ENCODE measurements around the gene ZNF700.
"Not testable (repeated sequence)": the region's sequence is repeated elsewhere in the genome, so short reads cannot be mapped to it uniquely, and the experiment has no call there.

The ZNF700 gene

GRCh38 chr19:11924886-11925650 lies at the start of gene ZNF700:
Gene ZNF700, plus strand, starts transcription at chr19:11925107. Its CDS starts 104 bp downstream, at chr19:11925211.
- peak; percentile 90 to 94 for DNase-seq

GRCh38 chr19:11879687-11880266 lies 45.1 kb upstream of the ZNF700 start:
- DNase-seq = not testable (repeated sequence)

GRCh38 chr19:11880598-11880997 lies 44.3 kb upstream of the ZNF700 start:
- DNase-seq = no peak

GRCh38 chr19:11881151-11881800 lies 43.6 kb upstream of the ZNF700 start:
- peak; percentile 47 to 67 for DNase-seq

GRCh38 chr19:11882606-11883005 lies 42.3 kb upstream of the ZNF700 start:
- DNase-seq = no peak

GRCh38 chr19:11887234-11887610 lies 37.7 kb upstream of the ZNF700 start:
- DNase-seq = no peak

DNA sequence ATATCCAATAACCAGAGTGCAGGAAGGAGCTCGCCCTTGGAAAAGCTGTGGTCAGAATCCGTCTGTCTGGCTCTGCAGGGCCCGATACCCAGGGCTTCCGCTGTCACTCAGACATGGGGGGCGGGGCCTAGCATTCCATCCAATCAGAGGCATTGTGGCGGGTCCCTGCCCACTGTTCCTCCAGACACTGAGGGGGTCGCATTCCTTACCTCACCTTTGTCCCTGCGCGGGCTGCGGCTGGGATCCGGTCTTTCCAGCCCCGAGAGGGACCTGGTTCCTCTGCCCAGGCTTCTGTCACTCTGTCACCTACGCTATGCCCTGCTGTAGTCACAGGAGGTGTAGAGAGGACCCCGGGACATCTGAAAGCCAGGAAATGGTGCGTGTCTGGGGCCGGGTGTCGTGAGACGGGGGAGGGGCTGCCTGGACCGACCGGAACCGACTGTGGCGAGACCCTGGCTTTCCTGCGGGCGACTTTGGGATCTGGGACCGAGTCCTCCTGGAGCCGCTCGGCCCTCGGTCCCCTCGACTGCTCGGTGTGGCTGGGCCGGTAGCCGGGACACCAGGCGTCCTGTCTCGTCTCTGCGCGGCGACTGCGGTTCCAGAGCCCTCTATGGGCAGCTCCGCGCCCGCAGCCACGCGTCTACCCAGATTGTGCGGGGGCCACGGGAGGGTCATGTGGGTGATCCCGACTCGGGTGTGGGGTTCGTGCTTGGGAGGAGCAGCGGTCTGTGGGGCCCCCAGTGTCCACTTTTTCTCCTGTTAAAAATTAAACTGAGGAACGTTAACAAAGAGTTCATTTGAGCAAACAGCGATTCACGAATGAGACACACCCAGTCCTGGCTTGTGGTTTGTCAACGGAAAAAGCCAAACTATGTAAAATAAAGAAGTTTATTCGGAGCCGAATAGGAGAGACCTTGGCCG lies 37.0 kb upstream of the ZNF700 start, which contains the start of gene ZNF69:
Gene ZNF69, plus strand, starts transcription at position 172 of the 921 bp plus-strand sequence. Its CDS starts 142 bp downstream, at position 314.
- peak; percentile 67 to 79 for DNase-seq

DNA sequence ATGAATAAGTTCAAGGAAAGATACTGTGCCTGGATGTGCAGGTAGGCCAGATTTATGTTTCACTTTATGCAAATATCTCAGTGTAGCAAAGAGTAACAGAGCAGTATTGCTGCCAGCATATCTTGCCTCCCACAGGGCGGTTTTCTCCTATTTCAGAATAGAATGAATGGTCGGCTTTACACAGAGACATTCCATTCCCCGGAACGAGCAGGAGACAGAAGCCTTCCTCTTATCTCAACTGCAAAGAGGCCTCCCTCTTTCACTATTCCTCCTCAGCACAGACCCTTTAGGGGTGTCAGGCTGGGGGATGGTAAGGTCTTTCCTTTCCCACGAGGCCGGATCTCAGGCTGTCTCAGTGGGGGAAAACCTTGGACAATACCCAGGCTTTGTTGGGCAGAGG lies 35.0 kb upstream of the ZNF700 start:
- not testable (repeated sequence) for DNase-seq

DNA sequence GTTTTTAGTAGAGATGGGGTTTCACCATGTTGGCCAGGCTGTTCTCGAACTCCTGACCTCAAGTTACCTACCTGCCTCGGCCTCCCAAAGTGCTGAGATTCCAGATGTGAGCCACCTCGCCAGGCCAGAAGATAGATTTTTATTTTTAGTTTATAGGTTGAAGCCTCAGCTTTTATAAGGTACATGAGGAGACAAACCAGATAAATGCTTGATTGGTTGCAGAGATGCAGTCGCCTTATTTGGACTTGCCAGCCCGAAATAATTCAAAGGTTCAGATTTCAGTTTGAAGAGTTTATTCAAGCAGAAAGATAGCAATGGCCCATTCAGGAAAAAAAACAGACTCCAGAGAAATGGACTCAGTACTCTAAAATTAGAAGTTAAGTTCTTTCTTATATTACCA lies 34.3 kb upstream of the ZNF700 start:
- DNase-seq = no peak

DNA sequence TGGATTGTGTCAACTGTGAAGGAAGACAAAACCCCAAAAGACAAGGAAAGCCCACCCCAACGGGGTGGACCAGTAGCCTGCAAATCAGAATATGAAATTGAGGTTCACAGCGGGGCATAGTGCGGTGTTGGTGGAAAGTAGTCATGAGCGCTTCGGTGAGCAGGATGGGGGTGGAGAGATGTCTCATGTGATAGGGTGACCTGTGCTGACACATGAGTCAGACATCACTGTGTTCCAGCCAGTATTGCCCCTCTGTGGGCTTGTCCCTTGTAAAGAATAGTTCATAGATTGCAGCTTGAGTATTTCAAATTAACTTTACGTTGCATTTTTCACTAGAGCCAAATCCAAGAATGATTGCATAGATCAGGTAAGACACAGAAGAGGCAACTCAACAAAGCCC lies 30.1 kb upstream of the ZNF700 start:
- DNase-seq = no peak

GRCh38 chr19:11902228-11902627 lies 22.7 kb upstream of the ZNF700 start:
- DNase-seq = no peak

GRCh38 chr19:11905928-11906327 lies 19.0 kb upstream of the ZNF700 start:
- DNase-seq = no peak

- not testable (repeated sequence) for DNase-seq
Observed at GRCh38 chr19:11911937-11912336, 13.0 kb upstream of the ZNF700 start.

GRCh38 chr19:11914417-11915051 lies 10.4 kb upstream of the ZNF700 start:
- not testable (repeated sequence) for DNase-seq

DNA sequence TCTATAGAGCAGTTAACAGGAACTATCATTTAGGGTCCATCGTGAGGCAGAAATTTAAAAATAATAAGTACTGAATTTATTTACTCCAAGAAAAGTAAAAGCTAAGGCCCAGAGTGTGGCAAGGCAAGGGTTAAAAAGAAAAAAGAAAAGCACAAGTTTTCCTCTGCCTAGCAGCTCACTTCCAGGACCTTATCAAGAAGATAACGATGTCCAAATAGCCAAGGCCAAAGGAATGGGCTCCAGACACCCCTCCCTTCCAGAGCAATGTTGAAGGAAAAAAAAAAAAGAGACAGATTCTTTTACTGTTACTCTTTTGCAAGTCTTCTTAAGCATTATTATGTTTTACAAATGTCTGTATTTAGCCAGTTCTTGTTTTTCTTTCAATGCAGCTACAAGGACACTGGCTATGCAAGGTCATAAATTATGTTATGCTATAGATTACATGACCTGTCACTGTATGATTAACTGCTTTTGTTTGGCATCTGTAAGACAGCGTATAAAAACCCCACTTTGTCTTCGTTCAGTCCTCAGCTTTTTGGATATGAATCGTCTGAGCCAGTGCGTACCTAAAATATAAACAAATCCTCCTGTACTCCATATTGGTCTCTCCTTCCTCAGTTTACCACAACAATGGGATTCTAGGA lies 2.9 kb upstream of the ZNF700 start:
- DNase-seq = no peak

- DNase-seq = not testable (repeated sequence)
Observed at GRCh38 chr19:11925651-11926187, 812 bp downstream of the ZNF700 start.

DNA sequence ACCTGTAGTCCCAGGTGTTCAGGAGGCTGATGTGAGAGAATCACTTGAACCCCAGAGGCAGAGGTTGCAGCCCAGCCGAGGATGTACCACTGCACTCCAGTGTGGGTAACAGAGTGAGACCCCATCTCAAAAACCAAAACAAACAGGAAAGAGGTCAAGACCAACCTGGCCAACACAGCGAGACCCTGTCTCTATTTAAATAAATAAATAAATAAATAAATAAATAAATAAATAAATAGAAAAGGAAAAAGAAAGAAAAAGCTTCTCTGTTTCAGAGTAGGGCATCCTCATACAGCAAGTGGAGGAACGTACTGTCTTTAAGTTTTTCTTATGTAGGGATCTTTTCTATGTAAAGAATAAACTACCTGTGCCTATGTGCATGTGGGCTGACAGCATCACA lies 2.3 kb downstream of the ZNF700 start:
- DNase-seq = no peak

GRCh38 chr19:11931051-11931450 lies 6.1 kb downstream of the ZNF700 start:
- DNase-seq = no peak

DNA sequence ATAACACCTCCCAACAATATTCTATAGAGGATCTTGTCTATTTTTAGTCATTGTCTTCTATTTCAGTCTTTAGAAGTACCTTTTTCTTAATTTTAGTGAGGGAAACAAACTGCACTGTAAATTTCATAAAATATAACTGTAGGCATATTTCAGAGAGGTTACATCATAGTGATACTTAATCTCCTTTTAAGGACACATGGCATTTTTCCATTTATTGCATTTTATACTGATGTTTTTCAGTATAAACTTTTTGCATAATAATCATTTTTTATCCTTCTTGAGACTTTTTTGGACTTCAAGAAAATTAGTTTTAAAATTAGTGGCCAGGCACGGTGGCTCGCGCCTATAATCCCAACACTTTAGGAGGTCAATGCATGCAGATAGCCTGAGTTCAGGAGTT lies 6.6 kb downstream of the ZNF700 start:
- no peak for DNase-seq

- DNase-seq = not testable (repeated sequence)
Observed at GRCh38 chr19:11935829-11936228, 10.9 kb downstream of the ZNF700 start.

DNA sequence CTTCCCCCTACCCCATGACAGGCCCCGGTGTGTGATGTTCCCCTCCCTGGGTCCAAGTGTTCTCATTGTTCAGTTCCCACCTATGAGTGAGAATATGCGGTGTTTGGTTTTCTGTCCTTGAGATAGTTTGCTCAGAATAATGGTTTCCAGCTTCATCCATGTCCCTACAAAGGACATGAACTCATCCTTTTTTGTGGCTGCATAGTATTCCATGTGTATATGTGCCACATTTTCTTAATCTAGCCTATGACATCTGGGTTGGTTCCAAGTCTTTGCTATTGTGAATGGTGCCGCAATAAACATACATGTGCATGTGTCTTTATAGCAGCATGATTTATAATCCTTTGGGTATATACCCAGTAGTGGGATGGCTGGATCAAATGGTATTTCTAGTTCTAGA lies 13.5 kb downstream of the ZNF700 start:
- not testable (repeated sequence) for DNase-seq
